Right ventricle myocardium superior (tissue), 1 donor: ENCODE measurements around the gene TMEM114. TPM values are rescaled to one million over a fixed set of nuclear protein-coding genes. Genes with fewer than 3 reads are reported as not detected.
A peak's percentile ranks its signal among the peaks of the same experiment; 100 is the strongest.

Experiments
- ATAC-seq: fragments of 200-7000 bp; cut with Tn5 transposase; one replicate; pipeline ENCODE4 v1.9.1; 2020; ENCODE audit warnings: mild to moderate bottlenecking; ENCODE audit not compliant: poor library complexity
- DNase-seq: peaks from one replicate; pipeline ENCODE4 v3.0.0-alpha.2; 2020
- intact Hi-C: fragments of 100-400 bp; cut with DNase I; formaldehyde crosslinking; loops from one replicate; pipeline ENCODE4 v1.11.2; 2022
- long read RNA-seq: library from polyadenylated mRNA; unstranded; transcript quantifications from one replicate; pipeline ENCODE4 v2.0.0, GENCODE V29; 2021
- total RNA-seq: library from RNA; stranded (reverse); fragmentation: NEBNext Ultra II Directional; extraction: Animal tissue kit (Norgen Biotek cat#: 25700); gene quantifications from one replicate; pipeline ENCODE4 v1.2.1, GENCODE V29; 2021
- donor health status: DM: no; HTN: yes; CAD: no; lungs with severe emphysema.

The TMEM114 gene
- total RNA-seq: not detected
- long read RNA-seq: 0 reads

DNA sequence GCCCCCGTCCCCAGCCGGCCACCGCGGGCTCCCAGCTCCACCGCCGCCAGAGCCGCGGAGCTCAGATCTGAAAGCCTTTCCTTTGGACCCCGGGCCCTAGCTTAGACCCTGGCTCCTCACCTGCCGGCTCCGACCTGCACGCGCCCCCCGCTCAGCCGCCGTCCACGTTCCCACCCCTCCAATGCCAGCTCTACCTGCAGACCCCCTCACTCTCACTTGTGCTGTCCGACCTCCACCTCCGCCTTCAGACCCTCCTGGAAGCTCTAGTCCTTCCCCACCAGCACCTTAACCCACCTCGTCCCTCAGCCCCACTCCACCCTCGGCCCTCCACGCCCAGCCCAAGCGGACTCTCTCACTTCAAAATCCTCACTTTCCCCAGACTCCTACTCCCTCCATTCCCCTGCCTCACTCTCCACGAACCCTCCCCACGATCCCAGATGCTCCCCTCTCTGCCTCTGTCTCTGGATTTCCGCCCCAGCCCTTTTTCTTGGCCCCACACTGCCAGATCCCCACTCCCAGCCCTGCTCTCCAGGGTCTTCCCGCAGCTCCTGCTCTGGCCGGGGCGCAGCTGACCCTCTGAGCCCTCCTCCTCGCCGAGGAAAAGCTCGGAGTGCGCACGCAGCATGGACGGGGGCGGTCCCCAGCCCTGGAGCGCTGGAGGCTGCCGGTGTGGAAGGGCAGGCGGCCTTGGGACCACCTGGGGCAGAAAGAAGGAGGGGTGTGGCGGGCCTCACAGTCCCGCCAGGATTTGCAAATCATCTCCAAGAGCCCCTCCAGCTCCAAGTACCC lies at the start of gene TMEM114:
TMEM114 (minus strand) TSS at position 612 of the 789 bp plus-strand sequence. CDS start 673 bp downstream, outside the sequence.
- DNase-seq (no peak), ATAC-seq (no peak)
- intact Hi-C loops: no loop called here

DNA sequence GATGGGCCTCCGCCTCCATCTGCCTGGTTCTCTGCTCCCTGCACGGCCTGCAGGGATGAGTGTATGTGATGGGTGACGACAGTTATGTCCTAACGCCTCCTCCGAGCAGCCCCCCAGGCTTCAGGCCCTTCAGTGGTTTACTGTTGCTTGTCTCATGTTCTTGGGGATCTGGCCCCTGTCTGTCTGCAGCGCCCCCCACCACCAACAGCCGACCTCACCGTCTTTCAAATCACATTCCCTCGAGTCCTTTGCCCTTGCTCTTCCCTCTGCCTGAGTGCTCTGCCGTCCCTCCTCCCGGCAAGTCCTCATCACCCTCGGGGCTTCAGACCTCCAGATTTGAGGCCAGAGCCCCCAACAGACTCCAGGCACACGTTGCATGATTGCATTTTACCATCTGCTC lies 49.4 kb upstream of the TMEM114 start:
- ATAC-seq (no peak), DNase-seq (no peak)
- intact Hi-C loops: no loop called here

DNA sequence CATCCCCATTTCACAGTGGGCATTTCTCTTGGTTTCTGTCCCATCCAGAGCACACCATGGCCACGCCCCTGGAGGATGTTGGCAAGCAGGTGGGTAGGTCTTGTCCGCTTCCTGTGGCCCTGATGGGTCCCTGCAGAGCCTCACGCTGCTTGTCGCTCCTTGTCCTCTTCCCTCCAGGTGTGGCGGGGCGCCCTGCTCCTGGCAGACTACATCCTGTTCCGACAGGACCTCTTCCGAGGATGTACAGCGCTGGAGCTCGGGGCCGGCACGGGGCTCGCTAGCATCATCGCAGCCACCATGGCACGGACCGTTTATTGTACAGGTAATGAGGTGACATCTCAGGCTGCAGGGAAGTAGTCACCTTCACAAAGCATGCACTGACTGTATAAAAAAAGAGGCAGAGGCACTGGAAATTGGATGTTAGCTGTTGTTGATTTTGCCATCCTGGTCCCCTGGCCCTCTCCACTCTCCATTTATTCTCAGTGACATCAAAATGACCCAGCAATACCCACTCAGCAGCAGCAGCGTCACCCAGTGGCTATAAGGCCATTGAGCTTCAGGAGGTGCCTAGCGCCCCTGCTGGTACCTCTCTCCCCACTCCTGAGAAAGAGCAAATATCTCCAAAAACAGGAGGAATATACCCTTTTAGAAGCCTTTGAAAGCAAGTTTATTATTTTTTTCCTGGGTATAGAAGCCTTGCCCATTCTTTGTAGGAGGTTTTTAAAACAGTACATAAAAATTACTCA lies 44.9 kb upstream of the TMEM114 start:
- intact Hi-C loops: no loop called here
- no peak for DNase-seq
- ATAC-seq: no peak

DNA sequence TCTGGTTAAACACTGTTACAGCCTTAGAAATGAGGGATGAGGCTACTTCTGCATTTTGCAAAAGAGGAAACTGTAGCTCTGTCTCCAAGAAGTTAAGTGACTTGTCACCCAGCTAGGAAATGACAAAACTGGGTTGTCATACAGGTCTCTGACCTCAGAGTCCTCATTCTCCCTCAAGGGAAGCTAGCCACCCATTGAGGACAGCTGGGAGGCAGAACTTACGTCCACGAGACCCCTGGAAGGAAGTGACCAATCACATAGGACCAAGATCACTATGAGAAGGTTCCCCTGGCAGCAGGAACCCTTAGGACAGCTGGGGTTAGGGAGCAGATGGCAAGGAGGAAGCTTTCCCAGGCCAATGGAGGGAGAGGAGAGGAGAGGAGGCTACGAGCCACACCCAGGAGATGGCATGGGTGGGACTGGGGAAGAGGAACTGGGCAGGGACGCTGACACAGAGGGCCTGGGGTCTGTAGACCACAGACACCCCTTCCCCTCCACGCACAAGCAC lies 42.4 kb upstream of the TMEM114 start:
- DNase-seq (peak; percentile 57), ATAC-seq (peak; percentile 80)
- intact Hi-C loops: no loop called here

DNA sequence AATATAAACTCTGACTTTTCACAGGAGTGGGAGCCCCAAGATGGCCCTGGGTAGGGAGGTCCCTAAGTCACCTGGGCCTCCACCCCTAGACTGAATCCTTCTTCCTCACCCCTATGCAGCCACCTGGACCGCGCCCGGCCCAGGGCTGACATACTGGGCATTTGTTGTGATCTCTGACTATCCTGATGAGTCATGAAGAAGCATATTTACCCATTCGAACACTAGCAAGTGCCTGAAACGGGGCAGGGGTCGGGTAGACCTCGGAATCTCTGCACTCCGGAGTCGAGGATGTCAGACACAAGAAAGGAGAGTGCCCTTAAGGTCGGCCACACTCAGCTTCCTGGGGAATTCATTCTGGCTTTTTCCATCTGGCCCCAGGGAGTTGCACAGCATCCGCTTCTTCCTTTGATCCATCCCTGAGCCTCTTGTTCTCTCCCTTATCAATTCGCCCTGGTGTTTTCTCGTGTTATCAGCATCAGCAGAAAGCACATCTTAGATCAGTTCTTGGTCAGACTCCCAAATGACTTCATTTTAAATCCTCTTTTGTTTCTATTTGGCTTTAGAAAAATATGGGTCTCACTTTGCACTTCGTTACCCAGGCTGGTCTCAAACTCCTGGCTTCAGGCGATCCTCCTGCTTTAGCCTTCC lies 41.6 kb upstream of the TMEM114 start:
- ATAC-seq: no peak
- intact Hi-C loops: no loop called here
- no peak for DNase-seq

DNA sequence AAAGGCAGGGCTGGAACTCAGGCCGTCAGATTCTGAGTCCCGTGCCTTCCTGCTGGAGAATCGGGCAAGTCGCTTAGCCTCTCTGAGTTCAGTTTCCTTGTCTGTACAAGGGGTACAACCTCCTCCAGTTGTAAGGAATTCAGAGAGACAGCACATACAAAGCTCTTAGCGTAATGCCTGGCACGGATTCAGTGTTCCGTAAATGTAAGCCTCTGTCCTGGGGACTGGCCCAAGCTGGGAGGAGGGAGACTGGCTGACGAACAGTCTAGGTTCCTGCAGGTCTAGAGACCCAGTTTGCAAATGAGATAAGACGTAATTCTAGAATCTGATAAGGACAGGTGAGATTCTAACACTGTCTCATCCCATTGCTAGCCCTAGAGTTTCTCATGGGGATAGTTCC lies 41.1 kb upstream of the TMEM114 start:
- DNase-seq (no peak), ATAC-seq (no peak)
- intact Hi-C loops: no loop called here

DNA sequence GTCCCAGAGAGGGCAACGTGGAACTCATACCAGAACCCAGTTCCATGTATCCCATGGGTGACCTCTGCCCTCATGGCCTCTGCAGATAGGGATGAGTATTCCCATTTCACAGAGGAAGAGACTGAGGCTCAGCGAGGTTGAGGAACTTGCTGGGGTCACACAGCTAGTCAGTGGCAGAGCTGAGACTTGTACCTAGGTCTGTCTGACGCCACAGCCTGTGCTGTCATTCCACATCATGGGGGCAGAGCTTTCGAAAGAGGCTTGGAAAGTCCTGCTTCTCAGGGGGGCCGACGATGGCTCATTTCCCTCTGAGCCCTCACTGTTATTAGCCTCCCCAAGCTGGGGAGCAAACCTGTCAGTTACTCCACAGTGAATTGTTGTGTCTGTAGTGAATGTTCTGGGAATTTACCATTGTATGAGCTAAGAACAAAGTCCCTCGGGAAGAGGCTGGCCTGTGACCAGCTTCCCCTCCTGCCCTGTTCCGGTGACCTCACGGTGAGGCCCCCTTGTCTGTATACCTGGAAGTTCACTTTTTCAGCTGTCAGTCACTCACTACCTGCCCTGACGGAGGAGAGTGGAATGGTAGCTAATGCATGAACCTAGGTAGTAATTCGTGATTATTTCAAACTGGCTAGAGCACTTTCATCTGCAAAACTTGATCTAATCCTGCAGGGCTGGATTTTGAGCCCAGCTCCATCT lies 40.1 kb upstream of the TMEM114 start:
- no peak for ATAC-seq
- intact Hi-C loops: no loop called here
- DNase-seq: no peak

DNA sequence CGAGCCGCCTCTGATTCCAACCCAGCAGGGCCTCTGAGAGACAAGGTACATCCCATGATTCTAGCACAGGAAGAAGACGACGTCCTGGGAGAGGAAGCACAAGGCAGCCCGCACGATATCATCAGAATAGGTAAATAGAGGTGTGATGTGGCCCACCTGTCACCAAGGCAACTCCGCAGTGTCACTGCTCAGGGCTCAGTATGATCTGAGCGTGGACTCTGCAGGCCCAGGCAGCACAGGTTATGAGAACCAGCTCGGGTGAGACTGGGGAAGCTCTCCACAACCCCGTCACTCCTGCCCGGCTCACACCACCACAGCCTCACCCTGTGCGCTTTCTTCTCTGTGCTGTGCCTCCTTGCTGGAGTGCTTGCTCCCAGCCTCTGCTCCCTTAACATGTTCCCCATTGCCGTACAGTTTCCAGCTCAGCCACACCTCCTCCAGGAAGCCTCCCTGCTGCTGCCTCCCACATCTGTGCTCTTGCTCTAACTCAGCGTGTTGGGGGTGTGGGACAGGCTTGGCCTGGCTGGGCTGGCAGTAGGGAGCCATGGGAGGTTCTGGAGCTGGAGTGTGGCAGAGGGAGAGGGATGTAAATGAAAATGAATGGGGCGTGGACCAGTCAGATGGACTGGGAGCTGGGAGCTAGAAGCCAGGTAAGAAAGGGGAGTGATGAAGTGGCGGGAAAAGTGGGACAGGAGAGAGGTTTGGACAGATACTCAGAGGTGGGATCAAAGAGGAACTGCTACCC lies 38.8 kb upstream of the TMEM114 start:
- intact Hi-C loops: no loop called here
- DNase-seq (no peak), ATAC-seq (no peak)

DNA sequence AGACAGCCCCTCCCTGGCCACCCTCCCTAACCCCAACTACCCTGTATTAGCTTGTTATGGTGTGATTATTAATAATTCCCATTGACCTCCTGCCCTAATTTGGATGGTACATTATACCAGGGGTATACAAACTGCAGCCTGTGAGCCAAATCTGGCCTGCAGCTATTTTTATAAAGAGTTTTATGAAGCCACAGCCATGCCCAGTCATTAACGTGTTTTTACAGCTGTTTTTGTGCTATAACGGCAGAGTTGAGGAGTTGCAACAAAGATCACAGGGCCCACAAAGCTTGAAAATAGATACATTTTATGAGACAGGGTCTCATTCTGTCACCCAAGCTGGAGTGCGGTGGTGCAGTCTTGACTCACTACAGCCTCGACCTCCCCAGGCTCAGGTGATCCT lies 37.1 kb upstream of the TMEM114 start:
- intact Hi-C loops: no loop called here
- no peak for DNase-seq
- no peak for ATAC-seq

DNA sequence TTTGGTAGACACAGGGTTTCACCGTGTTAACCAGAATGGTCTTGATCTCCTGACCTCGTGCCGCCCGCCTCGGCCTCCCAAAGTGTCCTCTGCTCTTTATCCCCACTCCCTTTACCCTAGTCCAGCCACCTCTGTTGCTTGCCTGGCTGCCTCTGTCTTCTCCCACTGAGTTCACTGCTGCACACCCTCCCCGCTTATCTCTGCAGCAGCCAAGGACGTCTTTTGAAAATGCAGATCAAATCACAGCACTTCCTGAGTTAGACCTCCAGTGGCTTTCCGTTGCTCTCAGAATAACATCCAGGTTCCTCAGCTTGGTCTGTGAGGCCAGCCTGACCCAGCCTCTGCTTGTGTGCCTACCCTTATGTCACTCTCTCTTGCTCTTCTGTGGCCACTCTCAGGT lies 36.6 kb upstream of the TMEM114 start:
- ATAC-seq (no peak), DNase-seq (no peak)
- intact Hi-C loops: no loop called here

DNA sequence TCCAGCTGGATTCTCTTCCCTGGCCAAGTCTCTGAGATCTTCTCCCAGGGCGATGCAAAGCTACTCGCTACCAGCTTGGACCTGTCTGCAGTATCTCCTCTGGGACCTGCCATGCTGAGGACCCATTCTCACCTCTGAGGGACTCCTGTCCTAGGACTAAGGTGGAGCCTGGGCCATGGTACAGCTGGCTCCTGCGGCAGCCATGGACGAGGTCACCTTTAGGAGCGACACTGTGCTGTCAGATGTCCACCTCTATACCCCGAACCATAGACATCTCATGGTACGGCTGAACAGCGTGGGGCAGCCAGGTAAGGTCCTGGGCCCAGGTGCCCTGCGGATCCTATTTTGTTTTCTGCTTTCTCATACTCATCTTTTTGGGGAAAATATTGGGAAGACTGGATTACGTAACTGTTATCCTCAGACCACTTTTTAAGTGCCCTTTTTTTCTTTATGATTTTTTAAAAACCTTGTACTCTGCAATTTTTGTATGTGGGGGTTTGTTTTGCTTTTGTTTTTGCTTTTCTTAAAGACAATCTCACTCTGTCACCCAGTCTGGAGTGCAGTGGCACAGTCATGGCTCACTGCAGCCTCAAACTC lies 35.3 kb upstream of the TMEM114 start:
- ATAC-seq: no peak
- intact Hi-C loops: no loop called here
- no peak for DNase-seq

DNA sequence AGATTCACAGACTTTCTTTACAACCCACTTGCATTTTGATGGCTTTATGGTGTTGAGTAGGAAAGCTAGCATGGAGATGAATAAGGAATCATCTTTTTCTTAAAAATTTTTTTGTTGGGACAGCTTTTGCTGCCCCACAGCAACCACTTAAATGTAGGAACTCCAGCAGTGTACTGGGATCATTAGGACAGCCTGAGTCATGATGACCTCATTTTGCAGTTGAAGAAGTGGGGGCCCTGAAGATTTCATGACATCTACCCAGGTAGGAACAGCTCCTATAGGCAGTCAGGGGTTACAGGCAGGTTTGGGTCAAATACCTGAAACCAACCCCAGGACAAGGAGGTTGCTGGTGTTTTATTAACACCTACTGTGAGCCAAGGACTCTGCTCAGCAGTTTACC lies 33.3 kb upstream of the TMEM114 start:
- intact Hi-C loops: no loop called here
- DNase-seq (no peak), ATAC-seq (no peak)

DNA sequence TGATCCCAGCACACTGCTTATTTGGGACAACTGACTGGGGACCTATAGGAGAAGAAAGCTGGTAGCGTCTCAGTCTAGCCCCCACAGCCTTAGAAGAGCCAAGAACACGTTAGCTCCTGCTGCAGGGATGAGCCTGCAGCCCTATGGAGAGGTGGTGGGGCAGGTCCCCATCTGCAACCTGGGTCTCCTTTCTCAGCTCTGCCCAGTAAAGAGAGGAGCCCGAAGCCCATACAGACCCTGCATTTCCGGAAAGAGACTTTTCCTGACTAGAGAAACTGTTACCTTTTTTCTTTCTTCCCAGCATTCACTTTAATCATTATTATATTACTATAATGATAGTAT lies 32.0 kb upstream of the TMEM114 start:
- peak; percentile 20 for ATAC-seq
- DNase-seq: no peak
- intact Hi-C loops: no loop called here

DNA sequence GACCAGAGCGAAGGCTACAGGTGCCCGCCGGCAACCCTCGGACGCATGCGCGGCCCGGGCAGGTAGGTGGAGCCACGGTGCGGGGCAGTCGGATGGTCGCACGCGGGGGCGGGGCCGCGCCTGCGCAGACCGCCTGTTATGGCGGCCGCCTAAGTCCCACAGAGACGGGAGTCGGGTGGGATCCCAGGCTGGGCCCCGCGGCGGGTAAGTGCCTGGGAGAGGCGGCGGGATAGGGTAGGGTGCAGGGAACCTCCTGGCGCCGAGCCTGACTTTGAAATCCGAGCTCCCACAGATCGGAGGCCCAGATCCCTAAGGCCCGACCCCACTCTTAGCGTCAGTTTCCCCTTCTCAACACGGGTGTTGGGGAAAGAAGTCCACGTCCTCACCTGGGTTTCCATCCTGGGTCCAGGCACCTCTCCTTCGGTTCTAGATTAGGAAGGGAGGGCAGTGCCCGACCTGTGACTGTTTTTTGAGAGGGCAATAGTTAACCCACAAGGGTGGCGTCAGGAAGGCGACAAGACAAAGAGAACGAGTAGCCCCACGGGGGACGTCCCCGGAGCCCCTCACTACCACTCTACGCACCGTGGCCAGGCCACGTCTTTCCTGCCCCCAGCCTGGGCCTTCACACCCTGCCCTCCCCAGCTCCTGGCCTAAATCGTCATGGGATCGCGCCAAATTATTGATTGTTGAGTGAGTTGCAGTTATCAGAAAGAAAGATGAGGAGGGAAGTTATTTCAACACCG lies 31.4 kb upstream of the TMEM114 start, which contains the start of gene METTL22:
METTL22 (plus strand) TSS at position 127 of the 743 bp plus-strand sequence. CDS start 3,968 bp downstream, outside the sequence.
- intact Hi-C loops: no loop called here
- ATAC-seq: peak; percentile 100
- peak; percentile 97 for DNase-seq

DNA sequence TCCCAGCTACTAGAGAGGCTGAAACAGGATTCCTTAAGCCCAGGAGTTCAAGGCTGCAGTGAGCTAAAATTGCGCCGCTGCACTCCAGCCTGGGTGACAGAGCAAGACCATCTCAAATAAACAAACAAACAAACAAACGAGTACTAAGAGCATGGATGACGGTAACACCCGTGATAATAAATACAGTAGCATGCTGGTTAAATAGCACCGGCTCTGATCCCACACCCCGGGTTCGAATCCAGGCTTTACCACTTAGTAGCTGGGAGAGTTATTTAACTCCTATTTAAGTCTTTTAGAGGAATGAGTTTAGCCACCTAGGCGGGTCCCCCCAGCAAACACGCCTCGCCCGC lies 30.9 kb upstream of the TMEM114 start:
- ATAC-seq (no peak), DNase-seq (no peak)
- intact Hi-C loops: no loop called here

DNA sequence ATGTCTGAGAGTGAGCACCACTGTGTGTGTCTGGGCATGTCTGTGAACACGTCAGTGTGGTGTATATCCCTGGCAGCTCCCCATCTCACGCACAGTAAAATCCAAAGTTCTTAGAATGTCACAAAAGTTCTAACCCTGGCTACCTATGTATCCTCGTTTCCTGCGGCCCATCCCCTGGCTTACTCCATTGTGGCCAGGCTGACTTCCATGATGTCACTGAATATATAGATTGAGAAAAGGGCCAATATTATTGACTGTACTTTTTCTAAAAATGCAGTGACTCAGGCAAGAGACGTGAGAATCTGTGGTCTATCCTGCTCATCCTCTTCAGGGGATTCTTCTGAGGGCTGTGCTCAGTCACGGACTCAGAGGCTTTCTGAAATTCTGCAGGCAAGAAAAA lies 30.2 kb upstream of the TMEM114 start:
- DNase-seq (no peak), ATAC-seq (no peak)
- intact Hi-C loops: no loop called here

DNA sequence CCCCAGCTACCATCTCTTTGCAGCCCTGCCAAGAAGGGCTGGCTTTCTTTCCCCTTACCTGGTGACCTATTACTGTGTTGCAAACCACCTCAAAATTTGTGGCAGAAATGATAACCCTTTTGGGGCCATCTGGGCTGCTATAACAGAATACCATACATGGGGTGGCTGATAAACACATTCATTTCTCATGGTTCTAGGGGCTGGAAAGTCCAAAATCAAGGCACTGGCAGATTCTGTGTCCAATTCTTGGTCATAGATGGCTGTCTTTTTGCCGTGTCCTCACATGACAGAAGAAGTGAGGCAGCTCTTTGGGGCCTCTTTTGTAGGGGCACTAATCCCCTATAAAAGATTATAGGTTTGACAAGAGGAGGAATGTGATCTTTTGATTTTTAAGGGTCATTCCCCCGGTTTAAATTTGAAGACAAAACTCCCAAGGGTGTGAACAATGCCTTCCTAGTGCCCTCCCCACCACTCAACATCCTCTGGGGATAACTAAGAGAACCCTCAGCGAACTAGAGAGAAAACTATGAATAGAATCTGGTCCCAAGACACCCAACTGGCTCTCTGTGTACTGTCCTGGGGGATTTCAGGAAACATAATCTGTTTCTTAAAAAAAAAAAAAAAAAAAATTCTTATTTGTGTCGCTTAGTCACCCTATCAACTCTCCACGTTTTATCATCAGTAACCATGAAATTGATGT lies 29.5 kb upstream of the TMEM114 start:
- no peak for ATAC-seq
- intact Hi-C loops: no loop called here
- DNase-seq: no peak
